Activated T-cell treated with anti-CD3 and anti-CD28 coated beads for 1 hour (primary cell): ENCODE measurements around the gene OR10C1.

ENCODE experiments used
- DNase-seq: peaks from one replicate; pipeline ENCODE4 v3.0.0-alpha.2; 2020; ENCODE audit warnings: low read depth

Gene OR10C1

DNA sequence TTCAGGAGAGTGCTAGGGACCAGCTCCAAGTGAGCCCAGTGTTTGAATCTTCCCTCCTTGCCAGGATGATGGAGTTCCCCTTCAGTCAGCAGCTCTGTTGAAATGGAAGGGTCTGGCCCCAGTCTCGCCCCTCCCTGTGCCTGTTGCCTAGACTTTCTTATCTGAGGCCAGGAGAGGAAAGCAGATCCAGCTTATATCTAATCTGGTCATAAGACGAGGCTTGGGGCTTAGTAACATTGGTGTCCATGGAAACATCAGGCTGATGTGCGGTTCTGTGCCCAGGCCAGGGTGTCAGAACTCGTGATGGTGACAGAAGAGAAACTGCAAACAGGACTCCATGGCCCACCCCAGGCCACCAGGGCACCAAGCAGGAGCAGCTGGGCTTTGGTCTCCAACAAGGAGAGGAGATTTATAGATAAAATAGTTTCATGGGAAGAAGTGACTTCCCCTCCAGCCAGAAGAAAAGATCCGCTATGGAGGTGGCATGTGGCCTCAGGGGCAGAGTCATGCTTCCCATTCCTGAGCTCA is 38.9 kb downstream of the OR10C1 start:
- DNase-seq, result no peak

DNA sequence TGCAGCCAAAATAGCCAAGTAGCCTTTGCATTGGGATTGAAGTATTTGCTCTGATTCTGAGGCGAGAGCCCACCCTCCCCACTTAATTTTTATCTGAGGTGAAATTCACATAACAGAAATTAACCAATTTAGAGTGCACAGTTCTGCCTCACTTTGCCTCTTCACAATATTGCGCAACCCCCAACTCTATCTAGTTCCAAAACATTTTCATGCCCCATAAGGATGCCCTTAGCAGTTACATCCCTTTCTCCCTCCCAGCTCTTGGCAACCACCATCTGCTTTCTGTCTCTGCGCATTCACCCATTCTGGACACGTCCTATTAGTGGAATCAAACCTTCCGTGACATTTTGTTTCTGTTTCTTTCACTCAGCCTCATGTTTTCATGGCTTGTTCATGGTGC is 39.6 kb downstream of the OR10C1 start:
- DNase-seq, result no peak

- DNase-seq, result no peak
Observed at GRCh38 chr6:29479560-29479959, 40.5 kb downstream of the OR10C1 start.

DNA sequence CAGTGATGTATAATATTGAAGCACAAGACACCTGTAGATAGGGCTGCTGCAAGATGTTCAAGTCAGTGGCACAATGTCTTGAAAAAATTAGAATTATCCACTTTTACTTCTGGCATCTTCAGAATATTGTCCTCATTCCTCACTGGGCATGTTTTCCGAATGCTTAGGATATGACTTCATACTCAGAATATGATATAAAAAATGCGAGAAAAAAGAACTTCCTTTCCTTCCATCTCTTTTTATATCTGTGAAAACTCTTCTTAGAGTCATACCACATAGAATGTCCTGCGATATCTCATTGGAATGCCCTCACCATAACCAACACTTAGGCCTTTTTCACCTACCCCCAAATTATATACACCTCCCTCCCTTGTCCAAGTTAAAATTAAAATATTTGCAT is 44.1 kb downstream of the OR10C1 start:
- DNase-seq, result no peak

- no peak for DNase-seq
Observed at GRCh38 chr6:29483735-29484134, 44.6 kb downstream of the OR10C1 start.

DNA sequence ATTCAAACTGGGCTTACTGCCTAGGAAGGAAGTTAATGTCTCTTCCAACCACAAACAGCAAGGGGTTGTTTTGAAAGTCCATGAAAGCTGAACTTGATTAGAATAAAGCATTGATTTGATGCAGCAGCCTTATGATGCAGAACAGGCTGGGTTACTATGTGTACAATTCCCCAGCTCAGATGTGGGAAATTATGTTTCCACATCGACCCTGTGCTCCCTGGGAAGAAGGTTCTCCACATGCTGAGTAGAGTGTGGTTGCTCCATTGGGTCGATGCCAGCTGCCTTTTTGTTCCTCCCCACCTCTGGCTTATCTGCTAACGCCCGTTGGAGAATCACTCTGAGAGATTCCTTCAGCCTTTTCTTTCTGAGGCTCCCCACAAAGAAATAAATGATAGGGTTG is 47.5 kb downstream of the OR10C1 start:
- DNase-seq, result no peak

DNA sequence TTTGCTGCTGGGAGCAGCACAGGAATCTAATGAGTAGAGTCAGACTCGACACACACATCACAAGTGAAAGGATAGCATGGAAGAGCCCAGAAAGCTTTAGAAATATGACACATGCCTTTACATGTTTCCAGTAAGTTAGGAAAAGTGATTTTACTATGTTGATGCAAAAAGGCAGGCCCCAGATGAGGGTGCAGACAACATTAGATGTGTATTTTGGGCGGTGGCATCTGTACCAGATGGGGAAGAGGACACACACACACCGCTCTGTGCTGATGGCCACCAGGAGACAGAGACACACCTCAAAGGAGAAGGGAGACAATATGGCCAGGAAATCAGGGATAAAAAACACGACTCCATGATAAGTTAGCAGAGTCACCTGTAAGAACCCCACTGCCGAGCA is 48.0 kb downstream of the OR10C1 start:
- DNase-seq, result no peak

GRCh38 chr6:29487660-29488059 is 48.6 kb downstream of the OR10C1 start, which contains the start of gene MAS1L:
MAS1L (minus strand) TSS chr6:29487956; CDS start chr6:29487902, 54 bp downstream.
- DNase-seq, result no peak

GRCh38 chr6:29488874-29489273 is 49.8 kb downstream of the OR10C1 start:
- DNase-seq, result no peak

DNA sequence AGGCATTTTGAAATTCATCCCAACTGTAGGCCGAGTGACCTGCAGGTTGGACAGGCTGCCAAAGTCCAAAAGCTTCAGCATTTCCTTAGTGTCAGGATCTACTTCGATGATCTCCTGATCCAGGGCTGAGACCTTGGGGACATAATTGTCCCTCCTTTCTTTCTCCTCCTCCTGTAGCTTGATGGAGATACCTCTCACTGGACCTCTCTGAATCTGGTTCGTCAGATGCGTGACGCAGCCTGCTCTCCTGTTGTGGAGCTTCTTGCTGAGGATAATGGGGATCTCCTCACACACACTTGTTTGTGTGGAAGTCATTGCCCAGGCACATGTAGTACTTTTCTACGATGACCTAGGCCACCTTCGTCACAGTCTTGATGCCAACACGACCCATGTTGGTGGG is 50.2 kb downstream of the OR10C1 start:
- no peak for DNase-seq

- no peak for DNase-seq
Observed at GRCh38 chr6:29490055-29490454, 50.9 kb downstream of the OR10C1 start.

DNA sequence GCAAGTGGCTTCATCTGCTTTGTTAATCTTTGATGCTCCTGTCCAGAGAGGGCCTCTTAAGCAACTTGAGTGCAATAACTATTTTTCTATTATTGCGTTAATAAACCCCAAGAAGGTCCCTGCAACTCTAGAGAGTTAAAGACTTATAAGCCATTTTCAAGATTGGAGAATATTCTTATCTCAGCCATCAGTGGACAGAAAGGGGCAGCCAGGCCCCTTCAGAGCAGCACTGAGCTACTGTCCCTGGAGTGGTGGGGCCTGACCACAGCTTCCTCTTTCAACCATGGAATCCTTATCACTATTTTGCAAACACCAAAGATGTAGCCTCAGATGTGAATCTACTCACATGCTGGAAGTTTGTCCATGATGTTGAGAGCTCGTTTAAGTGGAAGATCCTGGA is 51.4 kb downstream of the OR10C1 start:
- no peak for DNase-seq
